NCI-H1105 (cell line): ENCODE measurements around the gene RAB40C.
"Not testable (repeated sequence)": the region's sequence is repeated elsewhere in the genome, so short reads cannot be mapped to it uniquely, and the experiment has no call there.

Experiments used
- DNase-seq: peaks from one replicate; lab custom pipeline; 2025; lab: John Stamatoyannopoulos, UW

Gene RAB40C

DNA sequence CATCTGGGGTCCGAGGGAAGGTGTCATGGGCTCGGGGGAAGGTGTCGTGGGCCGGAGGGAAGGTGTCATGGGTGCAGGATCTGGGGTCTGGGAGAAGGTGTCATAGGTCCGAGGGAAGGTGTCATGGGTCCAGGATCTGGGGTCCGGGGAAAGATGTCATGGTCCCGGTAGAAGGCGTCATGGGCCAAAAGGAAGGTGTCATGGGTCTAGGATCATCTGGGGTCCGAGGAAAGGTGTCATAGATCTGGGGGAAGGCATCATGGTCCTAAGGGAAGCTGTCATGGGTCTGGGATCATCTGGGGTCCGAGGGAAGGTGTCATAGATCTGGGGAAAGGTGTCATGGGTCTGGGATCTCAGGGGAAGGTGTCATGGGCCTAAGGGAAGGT lies 942 bp downstream of the RAB40C start:
- no peak for DNase-seq

DNA sequence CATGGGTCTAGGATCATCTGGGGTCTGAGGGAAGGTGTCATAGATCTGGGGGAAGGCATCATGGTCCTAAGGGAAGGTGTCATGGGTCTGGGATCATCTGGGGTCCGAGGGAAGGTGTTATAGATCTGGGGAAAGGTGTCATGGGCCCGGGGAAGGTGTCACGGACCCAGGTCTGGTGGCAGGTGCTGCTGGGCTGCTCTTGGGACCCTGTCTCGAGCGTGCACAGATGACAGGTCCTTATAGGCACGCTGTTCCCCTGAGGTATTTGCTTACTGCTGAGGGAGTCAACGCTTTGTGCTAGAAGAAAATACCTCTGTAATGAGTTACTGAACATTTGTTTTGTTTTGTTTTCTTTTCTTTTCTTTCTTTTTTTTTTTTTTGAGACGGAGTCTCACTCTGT lies 1.4 kb downstream of the RAB40C start:
- no peak for DNase-seq

DNA sequence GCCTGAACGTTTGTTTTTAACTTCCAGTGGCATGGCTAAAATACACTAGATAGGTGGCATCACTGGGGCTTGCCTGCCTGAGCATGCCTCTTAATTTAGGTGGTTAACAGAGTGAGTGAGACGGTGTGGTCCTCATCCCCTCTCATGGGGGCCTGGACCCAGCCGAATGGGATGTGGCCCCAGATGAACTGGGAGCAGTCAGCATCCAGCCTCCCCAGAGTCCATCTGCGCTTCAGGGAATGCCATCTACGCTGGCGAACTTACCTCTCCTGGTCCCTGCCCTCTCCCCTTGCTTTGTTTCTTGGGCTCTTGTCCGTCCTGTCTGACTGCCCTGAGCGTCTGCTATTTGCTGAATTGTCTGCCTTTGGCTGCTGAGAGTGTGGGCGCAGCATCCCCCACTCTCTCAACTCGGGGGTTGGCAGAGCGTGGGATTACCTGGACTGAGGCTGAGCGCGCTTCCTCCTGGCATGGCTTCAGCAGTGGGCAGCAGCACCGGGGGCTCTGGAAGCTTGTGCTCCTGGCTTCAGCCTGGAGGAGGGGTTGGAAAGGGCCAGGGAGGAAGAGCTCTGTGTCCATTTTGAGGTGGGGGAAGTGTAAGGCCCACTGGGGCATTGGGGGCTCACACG lies 2.1 kb downstream of the RAB40C start:
- DNase-seq, result no peak

DNA sequence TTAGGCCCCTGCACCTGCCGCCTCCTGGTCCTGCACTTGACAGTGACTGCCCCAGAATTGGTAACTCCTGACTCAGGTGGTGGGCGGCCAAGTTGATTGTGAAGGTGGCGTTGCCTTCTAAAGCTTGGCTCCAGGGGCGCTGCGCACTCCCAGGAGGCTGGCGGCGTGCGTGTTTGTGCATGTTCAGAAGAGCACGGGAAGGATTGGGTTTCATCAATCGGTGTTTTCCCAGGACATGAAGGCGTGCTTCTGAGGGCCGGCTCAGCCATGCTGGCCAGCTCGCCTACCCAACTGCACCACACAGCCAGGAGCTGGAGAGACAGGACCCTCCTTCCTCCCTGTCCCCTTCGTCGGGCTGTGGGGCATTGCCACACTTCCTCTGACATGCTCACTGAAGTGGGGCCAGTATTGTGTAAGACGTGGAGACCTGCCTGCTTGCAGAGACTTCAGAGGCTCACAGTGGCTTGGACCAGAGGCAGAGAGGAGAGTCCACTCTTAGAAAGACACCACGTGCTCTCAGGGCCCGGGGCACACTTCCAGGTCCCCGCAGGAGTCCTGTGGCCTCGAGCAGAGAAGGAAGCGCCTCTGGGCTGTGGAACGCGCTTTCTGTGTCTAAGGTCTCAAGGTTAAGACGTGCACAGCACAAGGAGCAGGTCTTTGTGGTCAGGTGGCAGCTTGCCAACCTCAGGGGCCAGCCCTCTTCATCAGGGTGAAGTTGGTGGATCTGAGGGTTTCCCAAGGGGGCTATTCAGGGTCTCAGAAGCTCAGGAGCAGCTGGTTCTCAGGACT lies 2.8 kb downstream of the RAB40C start:
- DNase-seq, result peak; percentile 69

DNA sequence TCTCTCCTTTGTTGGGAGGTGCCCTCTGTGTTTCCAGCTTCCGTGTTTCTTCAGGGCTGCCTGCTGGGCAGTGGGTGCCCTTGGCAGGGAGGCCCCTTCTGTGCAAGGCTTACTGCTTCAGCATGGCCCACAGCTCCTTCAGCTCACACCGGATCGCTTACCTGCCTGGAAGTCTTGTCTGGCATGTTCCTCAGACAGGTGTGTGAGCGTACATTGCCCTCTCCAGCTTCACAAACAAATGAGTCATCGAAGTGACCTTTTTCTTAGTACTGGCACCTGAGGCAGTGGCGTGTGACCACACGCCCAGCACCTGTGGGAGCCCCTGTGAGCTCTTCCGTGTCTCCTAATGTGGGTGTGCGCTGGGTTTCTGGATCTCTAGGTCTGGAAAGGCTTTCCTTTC lies 3.5 kb downstream of the RAB40C start:
- no peak for DNase-seq

DNA sequence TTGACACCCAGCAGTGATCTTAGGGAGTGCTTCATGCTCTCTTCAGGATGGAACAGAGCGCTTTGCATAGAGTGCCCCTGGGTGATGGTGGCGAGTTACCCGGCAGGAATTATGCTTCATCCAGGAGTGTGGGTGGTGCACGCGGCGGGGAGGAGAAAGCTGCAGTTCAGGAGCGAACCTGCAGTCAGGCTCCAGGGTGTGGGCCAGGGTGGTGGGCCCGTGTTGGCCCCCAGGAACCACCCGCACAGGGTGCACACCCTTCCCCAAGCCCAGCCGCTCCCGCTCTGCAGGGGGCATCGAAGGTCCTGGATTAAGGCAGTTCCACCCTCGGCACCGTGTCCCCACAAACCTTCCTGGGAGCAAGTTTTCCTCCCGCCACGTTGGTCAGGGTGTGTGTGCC lies 3.9 kb downstream of the RAB40C start:
- DNase-seq, result no peak

DNA sequence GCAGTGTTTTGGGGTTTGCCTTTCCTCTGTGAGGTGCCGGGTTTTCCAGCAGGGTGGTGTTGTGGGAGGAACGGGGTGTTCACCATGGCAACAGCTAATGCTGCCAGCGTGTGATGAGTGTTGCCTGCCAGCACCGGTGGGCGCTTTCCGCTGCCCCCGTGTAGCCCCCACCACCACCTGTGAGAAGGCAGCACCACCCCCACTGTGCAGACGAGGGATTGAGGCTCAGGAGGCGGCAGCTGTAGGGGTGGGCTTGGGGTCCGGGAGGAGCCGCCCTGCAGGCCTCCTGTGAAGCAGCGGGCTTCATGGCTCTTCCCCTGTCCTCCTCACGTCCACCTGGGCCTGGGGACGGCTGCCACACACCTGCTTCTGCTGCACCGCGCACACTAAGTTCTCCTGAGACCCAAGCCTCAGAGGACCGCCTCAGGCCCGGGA lies 5.2 kb downstream of the RAB40C start:
- no peak for DNase-seq

DNA sequence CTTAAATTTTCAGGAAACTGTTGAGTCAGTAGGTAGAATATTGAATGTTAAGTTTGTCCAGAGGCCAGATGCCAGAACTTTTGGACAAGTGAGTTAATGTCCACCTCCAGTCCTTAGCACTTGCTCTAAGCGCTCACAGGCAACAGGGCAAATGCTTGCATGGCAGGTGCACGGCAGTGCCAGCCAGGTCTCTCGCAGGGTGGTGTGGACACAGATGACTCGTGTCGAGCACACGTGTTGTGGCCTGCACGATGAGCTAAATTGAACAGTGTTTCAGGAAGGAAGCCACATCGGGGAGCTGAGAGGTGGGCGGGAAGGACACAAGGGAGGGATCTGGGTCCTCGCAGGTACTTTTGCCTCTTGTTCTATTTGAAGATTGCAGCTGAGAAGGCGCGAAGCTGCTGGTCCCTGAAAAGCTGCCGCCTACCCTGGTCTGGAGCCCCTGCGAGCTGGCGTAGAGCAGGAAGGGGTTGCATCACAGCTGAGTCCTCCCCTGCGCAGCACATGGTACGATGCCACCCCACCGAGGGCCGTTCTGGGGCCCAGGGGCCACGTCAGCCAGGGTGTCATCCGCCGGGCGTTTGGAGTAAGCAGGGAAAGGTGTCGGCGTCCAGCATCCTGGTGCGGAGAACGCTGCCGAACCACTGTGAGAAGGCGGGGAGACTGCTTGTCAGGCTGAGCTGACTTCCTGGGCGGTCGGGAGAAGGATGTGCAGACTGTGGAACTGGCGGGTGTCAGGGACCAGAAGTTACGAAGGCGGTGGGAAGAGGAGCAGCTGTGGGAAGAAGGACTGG lies 6.3 kb downstream of the RAB40C start:
- no peak for DNase-seq

DNA sequence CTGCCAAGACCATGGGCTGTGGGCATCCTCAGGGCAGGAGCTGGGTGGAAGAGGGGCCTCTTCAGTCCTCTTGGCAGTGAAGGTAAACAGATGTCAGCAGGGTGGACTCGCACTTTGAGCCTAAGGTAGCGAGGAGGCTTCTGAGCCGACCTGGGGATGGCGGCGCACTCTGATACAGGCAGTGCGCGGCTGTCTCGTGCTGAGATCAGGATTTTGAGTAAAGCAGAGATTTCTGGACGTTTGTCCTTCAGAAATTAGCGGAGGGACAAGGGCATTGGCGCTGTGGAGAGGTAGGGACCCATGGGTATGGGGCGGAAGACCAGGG lies 6.8 kb downstream of the RAB40C start:
- no peak for DNase-seq

DNA sequence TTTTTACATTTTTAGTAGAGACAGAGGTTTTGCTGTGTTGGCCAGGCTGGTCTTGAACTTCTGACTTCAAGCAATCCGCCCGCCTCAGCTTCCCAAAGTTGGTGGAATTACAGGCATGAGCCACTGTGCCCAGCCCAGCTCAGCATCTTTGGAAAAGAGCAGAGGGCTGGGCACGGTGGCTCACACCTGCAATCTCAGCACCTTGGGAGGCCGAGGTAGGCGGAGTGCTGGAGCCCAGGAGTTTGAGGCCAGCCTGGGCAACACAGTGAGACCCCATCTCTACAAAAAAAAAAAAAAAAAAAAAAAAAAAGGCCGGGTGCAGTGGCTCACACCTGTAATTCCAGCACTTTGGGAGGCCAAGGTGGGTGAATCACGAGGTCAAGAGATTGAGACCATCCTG lies 7.8 kb downstream of the RAB40C start:
- not testable (repeated sequence) for DNase-seq

DNA sequence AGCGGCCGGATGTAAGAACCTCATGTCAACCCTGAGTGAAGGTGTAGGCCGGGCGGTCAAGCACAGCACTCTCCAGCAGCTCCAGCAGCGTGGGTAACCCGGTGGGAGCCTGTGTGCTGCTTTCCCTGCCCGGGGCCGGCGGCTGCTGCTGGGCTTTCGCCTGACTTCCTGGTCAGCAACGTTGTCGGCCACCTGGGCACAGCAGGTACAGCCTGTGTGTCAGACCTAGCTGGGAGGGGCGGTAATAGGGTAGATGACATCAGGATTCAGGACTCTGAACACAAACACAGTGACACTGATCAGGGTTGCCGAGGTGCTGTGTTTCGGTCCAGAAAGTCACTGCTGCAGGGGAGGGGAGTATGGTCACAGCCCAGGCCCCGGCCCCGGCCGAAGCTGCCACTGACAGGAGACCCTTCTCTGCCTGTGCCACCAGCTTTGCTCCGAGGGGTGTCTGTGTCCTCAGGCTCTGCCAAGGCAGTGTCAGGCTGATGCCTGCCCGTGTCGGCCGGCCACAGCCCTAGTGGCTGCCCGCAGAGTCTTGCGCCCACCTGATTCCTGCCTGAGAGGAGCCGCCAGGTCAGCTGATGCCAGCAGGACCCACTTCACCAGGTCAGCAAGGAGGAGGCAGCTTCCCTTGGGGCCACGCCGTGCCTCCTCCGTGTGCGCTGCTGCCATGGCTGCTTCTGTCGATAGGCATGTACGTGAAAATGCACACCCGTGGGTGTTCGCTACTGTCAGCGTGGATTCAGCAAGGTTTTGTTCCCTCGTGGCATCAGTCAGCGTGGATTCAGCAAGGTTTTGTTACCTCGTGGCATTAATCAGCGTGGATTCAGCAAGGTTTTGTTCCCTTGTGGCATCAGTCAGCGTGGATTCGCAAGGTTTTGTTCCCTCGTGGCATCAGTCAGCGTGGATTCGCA lies 9.2 kb downstream of the RAB40C start:
- no peak for DNase-seq

DNA sequence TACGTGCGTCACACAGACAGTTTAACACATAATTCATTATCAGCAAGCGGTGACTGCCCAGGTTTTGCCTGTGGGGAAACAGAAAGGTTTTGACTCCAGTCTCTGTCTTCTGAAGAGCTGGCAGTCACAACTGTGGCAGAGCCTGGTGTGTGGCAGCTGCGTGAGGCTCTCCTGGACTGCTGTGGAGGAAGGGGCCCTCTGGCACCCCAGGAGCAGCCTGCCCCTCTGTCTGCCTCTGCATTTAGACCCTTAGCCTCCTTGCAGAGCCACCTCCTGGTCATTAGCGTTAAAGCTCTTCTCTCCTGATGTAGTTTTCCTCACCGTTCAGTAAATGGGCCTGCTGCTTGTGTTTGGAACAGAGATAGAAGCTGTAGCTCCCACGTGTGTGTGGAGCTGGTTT lies 10.9 kb downstream of the RAB40C start:
- DNase-seq, result no peak

DNA sequence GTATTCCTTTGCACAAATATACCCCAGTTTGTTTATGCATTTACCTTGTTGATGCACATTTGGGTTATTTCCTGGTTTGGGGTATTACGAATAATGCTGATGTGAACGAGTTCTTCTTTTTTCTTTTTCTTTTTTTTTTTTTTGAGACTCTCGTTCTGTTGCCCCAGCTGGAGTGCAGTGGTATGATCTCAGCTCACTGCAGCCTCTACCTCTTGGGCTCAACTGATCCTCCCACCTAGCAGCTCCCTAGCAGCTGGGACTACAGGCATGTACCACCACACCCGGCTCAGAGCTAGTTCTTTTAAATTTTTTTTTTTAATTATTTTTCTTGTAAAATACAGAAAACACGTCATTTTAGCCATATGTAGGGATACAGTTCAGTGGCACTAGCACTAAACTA lies 14.1 kb downstream of the RAB40C start:
- DNase-seq, result no peak

DNA sequence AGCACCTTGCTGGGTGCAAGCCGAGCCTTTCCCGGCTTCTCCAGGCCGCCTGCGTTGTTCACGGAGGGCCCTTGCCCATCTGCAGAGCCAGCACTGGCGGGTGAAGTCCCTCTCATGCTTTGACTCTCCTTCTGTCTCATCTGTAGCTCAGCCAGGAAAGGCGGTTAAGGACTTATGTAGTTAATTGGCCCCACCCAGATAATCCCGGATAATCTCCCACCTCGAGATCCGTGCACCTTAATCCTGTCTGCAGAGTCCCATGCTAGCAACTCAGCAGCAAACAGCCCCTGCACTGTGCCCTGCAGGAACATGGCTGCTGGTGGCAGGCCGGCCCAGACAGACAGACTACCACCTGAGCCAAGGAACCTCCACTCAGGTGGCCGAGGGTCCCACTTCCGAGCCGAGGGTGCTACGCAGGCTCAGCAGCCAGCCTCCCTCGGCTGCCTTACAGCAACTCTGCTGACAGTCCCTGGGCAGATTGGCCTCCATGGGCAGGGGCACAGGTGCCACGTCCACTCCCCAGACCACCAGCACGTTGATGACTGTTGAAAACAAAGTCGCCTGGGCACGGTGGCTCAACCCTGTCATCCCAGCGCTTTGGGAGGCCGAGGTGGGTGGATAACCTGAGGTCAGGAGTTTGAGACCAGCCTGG lies 16.9 kb downstream of the RAB40C start:
- no peak for DNase-seq

DNA sequence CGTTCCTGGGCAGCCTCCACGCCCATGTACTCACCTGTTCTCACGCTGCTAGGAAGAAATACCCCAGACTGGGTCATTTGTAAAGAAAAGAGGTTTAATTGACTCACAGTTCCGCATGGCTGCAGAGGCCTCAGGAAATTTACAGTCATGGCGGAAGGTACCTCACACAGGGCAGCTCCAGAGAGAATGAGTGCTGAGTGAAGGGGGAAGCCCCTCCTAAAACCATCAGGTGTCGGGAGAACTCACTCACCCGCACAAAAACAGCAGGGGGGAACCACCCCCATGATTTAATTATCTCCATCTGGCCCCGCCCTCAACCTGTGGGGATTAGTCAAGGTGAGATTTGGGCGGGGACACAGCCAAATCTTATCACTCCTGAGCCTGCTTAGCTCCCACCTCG lies 18.2 kb downstream of the RAB40C start:
- no peak for DNase-seq

DNA sequence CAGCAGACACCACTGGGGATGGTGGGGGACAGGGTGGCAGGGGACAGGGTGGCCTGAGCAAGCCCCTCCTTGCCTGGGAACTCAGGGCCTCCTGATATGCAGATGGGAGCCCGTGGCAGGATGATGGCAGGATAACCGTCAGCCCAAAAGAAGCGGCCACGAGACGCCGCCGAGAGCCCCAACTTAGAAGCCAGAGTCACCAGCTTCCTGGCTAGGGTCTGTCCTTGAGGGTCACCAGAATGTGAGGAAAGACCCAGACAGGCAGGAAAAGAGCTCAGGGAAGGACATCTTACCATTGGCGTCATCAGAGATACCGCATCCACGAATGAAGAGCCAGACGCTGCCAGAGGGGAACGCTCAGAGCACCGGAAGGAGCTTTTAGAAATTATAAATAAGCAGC lies 19.4 kb downstream of the RAB40C start:
- no peak for DNase-seq

DNA sequence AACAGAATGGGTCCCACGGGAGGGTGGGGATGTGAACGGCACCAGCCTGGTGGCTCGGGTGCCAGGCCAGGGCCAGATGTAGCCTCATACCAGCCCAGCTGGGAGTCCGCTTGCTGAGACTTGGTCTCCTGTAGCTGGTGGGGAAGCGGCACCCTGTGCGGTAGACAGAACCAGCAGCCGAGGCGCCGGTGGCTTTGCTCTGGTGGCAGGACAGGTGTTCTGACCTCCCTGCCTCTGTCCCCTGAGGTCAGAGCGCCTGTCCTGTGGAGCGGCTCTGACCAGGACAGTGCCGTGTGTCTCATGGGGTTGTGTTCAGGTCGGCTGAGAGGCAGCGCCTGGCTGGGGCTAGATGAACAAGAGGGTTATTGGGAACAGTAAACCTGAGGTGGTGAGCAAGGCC lies 20.1 kb downstream of the RAB40C start:
- no peak for DNase-seq

DNA sequence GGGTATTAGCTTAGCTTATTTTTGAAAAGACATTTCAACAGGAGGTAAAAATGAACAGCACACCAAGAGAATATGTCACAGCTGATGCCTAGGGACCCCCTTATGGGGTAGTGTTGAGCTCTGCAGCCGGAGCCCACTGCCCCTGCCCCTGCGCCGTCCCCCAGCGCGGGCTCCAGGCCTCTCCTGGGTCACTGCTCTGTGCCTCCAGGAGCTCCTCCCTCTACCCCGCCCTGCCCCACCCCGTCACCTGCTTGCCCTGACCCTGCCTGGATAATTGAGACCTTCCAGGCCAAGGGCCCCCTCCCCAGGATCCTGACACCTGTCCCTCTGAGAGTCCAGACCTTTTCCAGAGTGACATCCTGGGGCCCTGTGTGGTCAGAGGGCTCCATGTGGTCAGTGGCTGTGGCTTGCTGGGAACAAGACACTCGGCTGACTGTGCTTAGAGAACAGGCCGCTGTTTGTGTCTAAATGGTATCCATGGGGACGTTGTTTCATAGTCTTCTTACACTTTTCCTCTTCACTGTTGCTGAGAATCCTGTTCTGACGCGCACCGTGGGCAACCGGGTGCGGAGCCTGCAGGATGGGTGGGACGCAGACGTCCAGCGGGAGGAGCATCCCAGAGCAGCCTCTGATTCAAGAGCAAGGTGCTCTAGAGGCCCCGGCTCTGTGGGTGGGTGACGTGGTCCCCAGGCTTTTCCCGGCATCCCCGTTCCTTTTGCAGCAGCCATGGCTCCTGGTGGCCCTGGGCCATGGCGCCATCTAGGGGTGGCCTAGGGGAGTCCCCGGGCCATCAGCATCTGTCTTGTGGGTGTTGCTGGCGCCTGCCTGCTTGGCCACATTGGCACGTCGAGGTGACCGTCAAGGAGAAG lies 20.9 kb downstream of the RAB40C start:
- DNase-seq, result no peak

DNA sequence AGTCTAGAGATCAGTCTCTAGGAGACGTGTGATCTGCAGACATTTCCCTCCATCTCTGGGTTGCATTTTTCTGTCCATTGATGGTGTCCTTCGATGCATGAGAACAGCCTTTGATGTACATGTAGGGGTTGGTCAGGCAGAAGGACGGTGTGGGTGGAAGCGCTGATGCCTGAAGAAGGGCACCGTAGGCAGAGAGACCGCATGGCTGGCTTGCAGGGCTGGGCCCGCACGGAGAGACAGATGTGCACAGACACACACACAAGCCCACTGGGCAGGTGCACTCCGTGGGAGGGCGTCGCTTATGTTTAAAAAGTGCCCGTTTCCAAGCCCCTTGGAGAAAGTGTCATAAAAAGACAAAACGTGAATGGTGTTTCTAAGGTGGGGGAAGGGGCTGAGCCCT lies 25.3 kb downstream of the RAB40C start:
- no peak for DNase-seq

DNA sequence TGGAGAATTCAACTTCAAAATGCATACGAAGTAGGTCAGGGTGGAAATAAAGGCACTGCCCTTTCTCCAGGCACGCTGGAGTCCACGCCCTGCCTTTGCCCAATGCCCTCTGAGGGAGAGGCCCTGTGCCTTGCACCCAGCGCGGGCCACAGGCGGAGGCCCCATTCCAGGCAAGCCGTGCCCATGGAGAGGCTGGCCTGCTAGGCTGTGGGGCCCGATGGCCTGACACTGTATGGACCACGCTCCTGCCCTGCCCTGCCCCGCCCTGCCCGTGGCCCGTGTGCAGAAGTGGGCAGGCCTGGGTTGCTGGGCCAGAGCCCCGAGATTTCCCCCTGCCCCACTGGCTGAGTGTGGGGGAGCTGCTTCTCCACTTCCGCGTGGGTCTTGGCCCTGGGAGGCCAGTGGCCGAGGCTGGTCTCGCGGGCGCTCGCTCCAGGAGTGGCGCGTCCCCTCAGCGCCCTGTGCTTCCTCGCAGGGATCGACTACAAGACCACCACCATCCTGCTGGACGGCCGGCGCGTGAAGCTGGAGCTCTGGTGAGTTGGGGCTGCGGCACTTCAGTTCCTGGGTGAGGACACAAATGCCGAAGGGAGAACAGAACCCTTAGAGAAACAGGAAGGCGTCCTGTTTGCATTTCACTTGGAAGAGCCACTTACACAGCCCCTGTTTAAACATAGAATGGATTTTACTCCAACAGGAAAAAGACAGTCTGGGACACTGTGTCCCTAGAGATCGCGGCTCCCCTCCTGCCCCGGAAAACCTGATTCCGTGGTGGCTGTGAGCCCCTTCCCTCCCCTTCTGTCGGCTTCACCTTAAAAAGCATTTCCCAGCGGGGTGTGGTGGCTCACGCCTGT lies 27.1 kb downstream of the RAB40C start:
- DNase-seq, result no peak
